22Rv1 (cell line): ENCODE measurements around the gene TAT.

ENCODE experiments used
- ZFX ChIP-seq: fragments of 450-650 bp; IDR thresholded peaks from 2 replicates; pipeline ENCODE4 v1.6.1; 2017; ENCODE audit warnings: antibody characterized with exemption, borderline replicate concordance
- TF ChIP-seq, protein P1 (sequence below): fragments of 450-650 bp; IDR thresholded peaks from 2 replicates; pipeline ENCODE4 v1.5.1; 2017; ENCODE audit warnings: mild to moderate bottlenecking

- TF ChIP-seq, protein P1, sequence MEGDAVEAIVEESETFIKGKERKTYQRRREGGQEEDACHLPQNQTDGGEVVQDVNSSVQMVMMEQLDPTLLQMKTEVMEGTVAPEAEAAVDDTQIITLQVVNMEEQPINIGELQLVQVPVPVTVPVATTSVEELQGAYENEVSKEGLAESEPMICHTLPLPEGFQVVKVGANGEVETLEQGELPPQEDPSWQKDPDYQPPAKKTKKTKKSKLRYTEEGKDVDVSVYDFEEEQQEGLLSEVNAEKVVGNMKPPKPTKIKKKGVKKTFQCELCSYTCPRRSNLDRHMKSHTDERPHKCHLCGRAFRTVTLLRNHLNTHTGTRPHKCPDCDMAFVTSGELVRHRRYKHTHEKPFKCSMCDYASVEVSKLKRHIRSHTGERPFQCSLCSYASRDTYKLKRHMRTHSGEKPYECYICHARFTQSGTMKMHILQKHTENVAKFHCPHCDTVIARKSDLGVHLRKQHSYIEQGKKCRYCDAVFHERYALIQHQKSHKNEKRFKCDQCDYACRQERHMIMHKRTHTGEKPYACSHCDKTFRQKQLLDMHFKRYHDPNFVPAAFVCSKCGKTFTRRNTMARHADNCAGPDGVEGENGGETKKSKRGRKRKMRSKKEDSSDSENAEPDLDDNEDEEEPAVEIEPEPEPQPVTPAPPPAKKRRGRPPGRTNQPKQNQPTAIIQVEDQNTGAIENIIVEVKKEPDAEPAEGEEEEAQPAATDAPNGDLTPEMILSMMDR, result no peak
- no peak for TF ChIP-seq ZFX
These were observed 52.0 kb downstream of the TAT start for GRCh38 chr16:71524566-71525553.
